GM10248 (cell line): Measurements from ENCODE around the gene MAP3K21.

Source experiments
- CTCF ChIA-PET: fragments of 300-600 bp; sonication (Branson Sonifier 250); formaldehyde crosslinking; extraction: SDS; loops from one replicate; lab custom pipeline; 2021; ENCODE audit warnings: antibody characterized with exemption; lab: Yijun Ruan, JAX
- POLR2A ChIA-PET: fragments of 350-650 bp; sonication (Branson Sonifier 250); formaldehyde crosslinking; extraction: SDS; loops from one replicate; lab custom pipeline; 2020; ENCODE audit warnings: antibody characterized with exemption; lab: Yijun Ruan, JAX
- DNase-seq: peaks from one replicate; pipeline ENCODE4 v3.0.0; 2012; ENCODE audit errors: extremely low spot score
- TF ChIP-seq, protein P1 (sequence below): IDR thresholded peaks from 2 replicates; pipeline ENCODE4 v1.5.1; 2012; ENCODE audit warnings: mild to moderate bottlenecking, low read depth; ENCODE audit errors: extremely low read depth, missing control alignments, control extremely low read depth

Gene MAP3K21

DNA sequence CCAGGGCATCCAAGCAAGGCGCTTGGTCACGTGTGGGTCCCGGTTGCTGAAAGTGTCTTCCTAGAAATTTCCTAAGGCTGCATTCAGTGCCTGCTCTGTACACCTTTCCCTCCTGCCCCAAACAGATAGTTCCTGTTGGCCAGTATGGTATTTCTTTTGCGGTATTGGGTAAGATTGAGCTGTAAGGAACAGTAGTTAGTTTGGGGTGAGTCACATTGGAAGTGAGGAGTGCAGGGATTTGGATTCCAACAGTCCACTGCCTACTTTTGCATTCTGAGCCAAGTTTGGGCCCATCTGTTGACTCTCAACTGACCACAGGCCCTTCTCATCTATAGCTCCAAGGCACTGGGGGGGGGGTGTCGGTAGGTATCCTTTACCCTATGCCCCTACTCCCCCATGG lies 83.4 kb downstream of the MAP3K21 start:
- POLR2A ChIA-PET = no interaction called here

DNA sequence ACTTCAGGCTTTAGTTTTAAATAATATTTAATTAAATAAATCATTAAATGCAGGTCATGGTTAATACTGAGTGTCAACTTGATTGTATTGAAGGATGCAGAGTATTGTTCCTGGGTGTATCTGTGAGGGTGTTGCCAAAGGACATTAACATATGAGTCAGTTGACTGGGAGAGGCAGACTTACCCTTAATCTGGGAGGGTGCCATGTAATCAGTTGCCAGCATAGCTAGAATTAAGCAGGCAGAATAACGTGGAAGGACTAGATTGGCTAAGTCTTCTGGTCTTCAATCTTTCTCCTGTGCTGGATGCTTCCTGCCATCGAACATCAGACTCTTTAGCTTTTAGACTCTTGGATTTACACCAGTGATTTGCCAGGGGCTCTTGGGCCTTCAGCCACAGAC lies 85.3 kb downstream of the MAP3K21 start:
- POLR2A ChIA-PET = no interaction called here
- TF ChIP-seq, protein P1, sequence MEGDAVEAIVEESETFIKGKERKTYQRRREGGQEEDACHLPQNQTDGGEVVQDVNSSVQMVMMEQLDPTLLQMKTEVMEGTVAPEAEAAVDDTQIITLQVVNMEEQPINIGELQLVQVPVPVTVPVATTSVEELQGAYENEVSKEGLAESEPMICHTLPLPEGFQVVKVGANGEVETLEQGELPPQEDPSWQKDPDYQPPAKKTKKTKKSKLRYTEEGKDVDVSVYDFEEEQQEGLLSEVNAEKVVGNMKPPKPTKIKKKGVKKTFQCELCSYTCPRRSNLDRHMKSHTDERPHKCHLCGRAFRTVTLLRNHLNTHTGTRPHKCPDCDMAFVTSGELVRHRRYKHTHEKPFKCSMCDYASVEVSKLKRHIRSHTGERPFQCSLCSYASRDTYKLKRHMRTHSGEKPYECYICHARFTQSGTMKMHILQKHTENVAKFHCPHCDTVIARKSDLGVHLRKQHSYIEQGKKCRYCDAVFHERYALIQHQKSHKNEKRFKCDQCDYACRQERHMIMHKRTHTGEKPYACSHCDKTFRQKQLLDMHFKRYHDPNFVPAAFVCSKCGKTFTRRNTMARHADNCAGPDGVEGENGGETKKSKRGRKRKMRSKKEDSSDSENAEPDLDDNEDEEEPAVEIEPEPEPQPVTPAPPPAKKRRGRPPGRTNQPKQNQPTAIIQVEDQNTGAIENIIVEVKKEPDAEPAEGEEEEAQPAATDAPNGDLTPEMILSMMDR = no peak
- no peak for DNase-seq
- CTCF ChIA-PET = no interaction called here

More for the DNA sequence above, 83.4 kb downstream of the MAP3K21 start:
- no peak for DNase-seq
- CTCF ChIA-PET = interaction anchor here (1.4 to 1.8 kb wide), 3 partner anchors 11 to 45 kb away, joined by 3 to 6 read pairs (median 5); no protein-coding TSS in a partner anchor
- TF ChIP-seq, protein P1 = no peak

DNA sequence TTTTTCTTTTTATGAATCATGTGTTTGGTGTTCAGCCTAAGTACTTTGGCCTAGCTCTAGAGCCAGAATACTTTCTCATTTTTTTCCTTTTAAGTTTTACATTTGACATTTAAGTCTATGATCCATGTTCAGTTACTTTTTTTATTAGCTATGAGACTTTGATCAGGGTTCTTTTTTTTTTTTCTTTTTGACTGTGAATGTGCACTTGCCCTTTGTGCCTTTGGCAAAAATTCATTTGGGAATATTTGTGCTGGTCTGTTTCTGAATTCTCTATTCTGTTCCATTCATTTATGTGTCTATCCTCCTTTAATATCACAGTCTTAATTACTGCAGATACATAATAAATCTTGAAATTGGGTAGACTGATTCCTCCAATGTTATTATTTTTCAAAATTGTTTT lies 93.8 kb downstream of the MAP3K21 start:
- DNase-seq = no peak
- ChIA-PET CTCF (interaction anchor here (1.2 to 1.4 kb wide), 3 partner anchors 8 to 21 kb away, joined by 3 read pairs; no protein-coding TSS in a partner anchor), POLR2A (no interaction called here)
- TF ChIP-seq, protein P1 = no peak

DNA sequence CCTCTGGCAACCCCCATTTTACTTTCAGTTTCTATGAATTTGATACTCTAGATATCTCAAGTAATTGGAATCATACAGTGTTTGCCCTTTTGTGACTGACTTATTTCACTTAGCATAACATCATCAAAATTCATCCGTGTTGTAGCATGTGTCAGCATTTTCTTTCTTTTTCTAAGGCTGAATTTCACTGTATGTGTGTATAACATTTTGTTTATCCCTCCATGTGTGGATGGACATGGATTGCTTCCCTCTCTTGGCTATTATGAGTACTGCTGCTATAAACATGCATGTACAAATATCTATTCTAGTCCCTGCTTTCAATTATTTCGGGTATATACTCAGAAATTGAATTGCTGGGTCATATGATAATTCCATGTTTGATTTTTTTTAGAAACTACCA lies 97.3 kb downstream of the MAP3K21 start:
- POLR2A ChIA-PET = no interaction called here
- TF ChIP-seq, protein P1 = no peak
- no peak for DNase-seq
- CTCF ChIA-PET = no interaction called here

DNA sequence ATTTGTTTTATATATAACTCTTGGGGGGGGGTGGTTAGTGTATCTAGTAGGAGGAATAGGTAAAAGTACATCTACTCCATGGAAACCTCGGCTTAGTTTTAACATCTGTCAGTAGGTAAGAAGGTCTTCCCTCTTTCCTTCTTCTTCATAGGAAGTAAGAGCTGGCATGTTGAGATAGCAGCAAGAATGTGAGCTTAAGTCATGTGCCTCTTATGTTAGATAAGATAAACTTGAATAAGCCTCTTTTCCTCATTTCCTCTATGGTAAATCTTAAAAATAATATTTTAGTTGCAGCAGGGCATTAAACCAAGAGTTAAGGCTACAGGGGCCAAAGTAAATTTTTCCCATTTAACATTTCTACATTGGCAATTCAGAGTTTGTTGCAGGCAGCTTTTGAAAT lies 100.4 kb downstream of the MAP3K21 start:
- ChIA-PET CTCF (interaction anchor here (3.3 kb wide), 1 partner anchor 12 kb away, joined by 28 read pairs; no protein-coding TSS in a partner anchor), POLR2A (no interaction called here)
- no peak for DNase-seq
- TF ChIP-seq, protein P1 = no peak

DNA sequence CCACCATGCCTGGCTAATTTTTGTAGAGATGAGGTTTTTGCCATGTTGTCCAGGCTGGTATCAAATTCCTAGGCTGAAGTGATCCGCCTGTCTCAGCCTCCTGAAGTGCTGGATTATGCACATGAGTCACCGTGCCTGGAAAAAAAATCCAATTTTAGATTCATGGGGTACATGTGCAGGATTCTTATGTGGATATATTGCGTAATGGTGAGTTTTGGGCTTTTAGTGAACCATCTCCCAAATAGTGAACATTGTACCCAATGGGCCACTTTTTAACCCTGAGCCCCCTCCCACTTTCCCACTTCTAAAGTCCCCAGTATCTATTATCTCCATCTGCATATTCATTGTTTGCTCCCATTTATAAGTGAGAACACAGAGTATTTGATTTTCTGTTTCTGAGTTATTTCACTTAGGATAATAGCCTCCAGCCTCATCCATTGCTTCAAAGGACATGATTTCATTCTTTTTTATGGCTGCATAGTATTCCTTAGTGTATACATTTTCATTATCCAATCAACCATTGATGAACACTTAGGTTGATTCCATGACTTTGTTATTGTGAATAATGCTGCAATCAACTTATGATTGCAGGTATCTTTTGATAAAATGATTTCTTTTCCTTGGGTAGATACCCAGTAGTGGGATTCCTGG lies 104.4 kb downstream of the MAP3K21 start:
- TF ChIP-seq, protein P1 = no peak
- DNase-seq = no peak
- ChIA-PET POLR2A (no interaction called here), CTCF (interaction anchor here (0.6 to 1.2 kb wide), 2 partner anchors 9 to 11 kb away, joined by 3 read pairs; no protein-coding TSS in a partner anchor)
